PFSK-1 (cell line): ENCODE results near the gene TNS1.

Source experiments
- POLR2AphosphoS5 ChIP-seq: IDR thresholded peaks from 2 replicates; pipeline ENCODE4 v1.6.1; 2012; ENCODE audit warnings: low read depth, mild to moderate bottlenecking, control low read depth, low read length, moderate library complexity
- TAF1 ChIP-seq: IDR thresholded peaks from 2 replicates; pipeline ENCODE4 v1.6.1; 2012; ENCODE audit warnings: low read length, control low read depth, borderline replicate concordance; ENCODE audit not compliant: insufficient read depth

- TF ChIP-seq TAF1 (no peak), POLR2AphosphoS5 (no peak)
Measured at GRCh38 chr2:217839073-217839749, 163.6 kb downstream of the TNS1 start.
